K562 (cell line): ENCODE data around the gene CSNK1A1L. TPM values are rescaled to one million over a fixed set of nuclear protein-coding genes. Genes with fewer than 3 reads are reported as not detected.

Experiments used
- ATAC-seq: fragments of 200-7000 bp; cut with Tn5 transposase; 3 replicates; pipeline ENCODE4 v1.9.1; 2020; ENCODE audit warnings: moderate library complexity
- BruUV-seq: library from RNA; stranded (reverse); fragments of 400-500 nt; replicated peaks from 2 replicates; lab custom pipeline; 2021; lab: Mats Ljungman, UMichigan
- CTCF ChIA-PET: fragments of 300-600 bp; formaldehyde crosslinking; extraction: SDS; loops from one replicate; lab custom pipeline; 2021; ENCODE audit warnings: low intra/inter-chr PET ratio; lab: Yijun Ruan, JAX
- POLR2A ChIA-PET: fragments of 300-600, 350-650 bp; sonication (Branson Sonifier 250); formaldehyde crosslinking; extraction: SDS; loops from one replicate; lab custom pipeline; 2021; ENCODE audit warnings: antibody characterized with exemption, inconsistent platforms; lab: Yijun Ruan, JAX
- DNase-seq, 4 experiments: peaks; one replicate each; pipeline versions ENCODE4 v3.0.0 to v3.0.0-alpha.2; 2011 to 2018; ENCODE audit warnings: low spot score in 3 of 4, mixed read lengths in 3 of 4; ENCODE audit errors: extremely low read depth in 1 of 4
- FAIRE-seq: peaks from 2 replicates; lab custom pipeline; 2011; peaks lifted over from hg19 to GRCh38; lab: Jason Lieb, UNC
- H2AFZ ChIP-seq: 2 replicates; pipeline ENCODE4 v1.6.0; 2011; ENCODE audit warnings: low read depth, low read length, control low read depth, inconsistent platforms
- H3K27ac ChIP-seq: fragments of 200-600 bp; 3 replicates; pipeline ENCODE4 v1.8.0; 2011; ENCODE audit warnings: low read depth, mild to moderate bottlenecking, control low read depth, inconsistent platforms, low read length, moderate library complexity, mixed read lengths; ENCODE audit errors: extremely low read depth
- H3K27me3 ChIP-seq, 2 experiments: fragments of 300-600 bp in 1 of 2; 2 replicates in 1 of 2; 3 replicates in 1 of 2; pipeline versions ENCODE4 v1.6.0 to v1.8.0; 2011; ENCODE audit warnings: inconsistent platforms in 2 of 2, low read length in 2 of 2, mild to moderate bottlenecking in 1 of 2, mixed read lengths in 1 of 2, moderate library complexity in 1 of 2; ENCODE audit not compliant: control insufficient read depth in 2 of 2, insufficient read depth in 2 of 2
- H3K36me3 ChIP-seq: fragments of 300-600 bp; 3 replicates; pipeline ENCODE4 v1.8.0; 2011; ENCODE audit warnings: mild to moderate bottlenecking, low read length, inconsistent platforms; ENCODE audit not compliant: control insufficient read depth, insufficient read depth
- H3K4me1 ChIP-seq, 2 experiments: fragments of 200-600 bp in 1 of 2; replicated peaks in 1 of 2; 2 replicates in 1 of 2; 3 replicates in 1 of 2; pipeline versions ENCODE4 v1.5.1 to v1.8.0; 2011; ENCODE audit warnings: inconsistent platforms in 2 of 2, low read length in 2 of 2, mild to moderate bottlenecking in 1 of 2, mixed read lengths in 1 of 2, moderate library complexity in 1 of 2; ENCODE audit not compliant: control insufficient read depth in 2 of 2, insufficient read depth in 2 of 2
- H3K4me2 ChIP-seq: 2 replicates; pipeline ENCODE4 v1.6.1; 2011; ENCODE audit warnings: low read length, control low read depth, inconsistent platforms, mixed read lengths; ENCODE audit not compliant: insufficient read depth
- H3K4me3 ChIP-seq: fragments of 200-600 bp; sonication (generic), shearing (Covaris generic); 2 replicates; pipeline ENCODE4 v1.5.1; 2016; ENCODE audit warnings: control low read depth, inconsistent platforms
- H3K79me2 ChIP-seq: fragments of 200-600 bp; 3 replicates; pipeline ENCODE4 v1.8.0; 2011; ENCODE audit warnings: low read length, inconsistent platforms; ENCODE audit not compliant: control insufficient read depth, insufficient read depth
- H3K9ac ChIP-seq, 2 experiments: 2 replicates each; pipeline versions ENCODE4 v1.6.0 to v1.6.1; 2011; ENCODE audit warnings: low read depth in 2 of 2, low read length in 2 of 2, control low read depth in 1 of 2, inconsistent platforms in 1 of 2, mild to moderate bottlenecking in 1 of 2, mixed read lengths in 1 of 2; ENCODE audit not compliant: insufficient read depth in 1 of 2
- H3K9me1 ChIP-seq: one replicate; pipeline ENCODE4 v1.6.0; 2011; ENCODE audit warnings: inconsistent platforms, mild to moderate bottlenecking, low read length, moderate library complexity; ENCODE audit not compliant: control insufficient read depth, insufficient read depth
- H3K9me3 ChIP-seq: replicated peaks from 2 replicates; pipeline ENCODE4 v1.5.1; 2011; ENCODE audit warnings: low read depth, low read length, inconsistent platforms; ENCODE audit not compliant: control insufficient read depth, insufficient read depth
- H4K20me1 ChIP-seq: replicated peaks from 2 replicates; pipeline ENCODE4 v1.6.1; 2011; ENCODE audit warnings: low read length, inconsistent platforms, mixed read lengths; ENCODE audit not compliant: control insufficient read depth, insufficient read depth
- FOS ChIP-seq: IDR thresholded peaks from 3 replicates; pipeline ENCODE4 v1.6.1; 2011; ENCODE audit not compliant: insufficient read length; ENCODE audit errors: extremely low read depth
- KDM4B ChIP-seq, 2 experiments: fragments of 450-650 bp in 1 of 2; sonication (generic) in 1 of 2; IDR thresholded peaks; 2 replicates each; pipeline ENCODE4 v1.6.1; 2016 to 2017; ENCODE audit warnings: borderline replicate concordance in 2 of 2, antibody characterized with exemption in 1 of 2, low read depth in 1 of 2, mild to moderate bottlenecking in 1 of 2
- NFIC ChIP-seq: fragments of 450-650 bp; IDR thresholded peaks from 2 replicates; pipeline ENCODE4 v1.6.1; 2017; ENCODE audit warnings: mild to moderate bottlenecking, inconsistent platforms
- RAD21 ChIP-seq, 2 experiments: fragments of 250-450 bp in 1 of 2; fragments of 450-650 bp in 1 of 2; sonication (Bioruptor Pico) in 1 of 2; formaldehyde crosslinking in 1 of 2; IDR thresholded peaks in 1 of 2; conservative IDR thresholded peaks in 1 of 2; 2 replicates each; pipeline versions ENCODE4 v1.4.0 to v1.8.0; 2020 to 2022; ENCODE audit warnings: mild to moderate bottlenecking in 2 of 2, moderate library complexity in 1 of 2
- ZNF780A ChIP-seq: fragments of 250-450 bp; sonication (Bioruptor Pico); IDR thresholded peaks from 2 replicates; pipeline ENCODE4 v1.5.0; 2021; ENCODE audit warnings: mild to moderate bottlenecking
- WGBS: fragments of 100-300 bp; shearing (Covaris generic); methylation state at CpG from one replicate; pipeline ENCODE4 v1.1.6; 2016; ENCODE audit warnings: low coverage, mixed read lengths; ENCODE audit not compliant: insufficient coverage; ENCODE audit errors: missing lambda C conversion rate; 5-methylcytosine and 5-hydroxymethylcytosine counted together
- in situ Hi-C: fragments of 300-500 bp; cut with MboI; formaldehyde crosslinking; loops from 4 replicates; pipeline ENCODE4 v1.15.0; 2018; ENCODE audit warnings: inconsistent platforms, mixed read lengths
- intact Hi-C: fragments of 100-400 bp; cut with micrococcal nuclease; formaldehyde crosslinking; loops from 2 replicates; pipeline ENCODE4 v1.14.2; 2022
- polyA plus RNA-seq, 8 experiments: library from polyadenylated mRNA; depleted of rRNA in 4 of 8; stranded (reverse) in 5 of 8; unstranded in 3 of 8; fragments of >200 nt; fragmentation: Nextera tagmentation in 2 of 8; fragmentation: Illumina TruSeq in 1 of 8; extraction: Ambion mirVana in 2 of 8; extraction: Trizol in 1 of 8; gene quantifications; 2 replicates each; pipeline versions ENCODE4 v1.2.1 to v1.2.3, GENCODE V29; 2011 to 2014; ENCODE audit warnings: inconsistent platforms in 1 of 8, missing spikeins in 1 of 8
- total RNA-seq, 7 experiments: library from RNA; depleted of rRNA in 6 of 7; stranded (reverse); fragments of >200 nt in 6 of 7; fragmentation: Illumina TruSeq in 2 of 7; extraction: Trizol in 2 of 7; gene quantifications; 2 replicates each; pipeline versions ENCODE4 v1.2.1 to v1.2.3, GENCODE V29; 2011 to 2021; ENCODE audit warnings: low replicate concordance in 1 of 7
- TF ChIP-seq, protein P1 (sequence below): fragments of 250-450 bp; sonication (Bioruptor Pico); IDR thresholded peaks from 2 replicates; pipeline ENCODE4 v1.8.0; 2022; ENCODE audit warnings: moderate library complexity, mild to moderate bottlenecking, inconsistent platforms
- TF ChIP-seq, protein P2 (sequence below): fragments of 250-450 bp; sonication (Bioruptor Pico); IDR thresholded peaks from 2 replicates; pipeline ENCODE4 v1.4.0; 2020; ENCODE audit warnings: borderline replicate concordance
- TF ChIP-seq, protein P3 (sequence below): fragments of 450-650 bp; IDR thresholded peaks from 2 replicates; pipeline ENCODE4 v1.6.1; 2016; ENCODE audit warnings: mild to moderate bottlenecking, moderate library complexity

Gene CSNK1A1L
- total and polyA plus RNA-seq, 9 of the 15 experiments (the other 6 are each of a cell fraction or from before 2014, with no cell fraction given): not detected

DNA sequence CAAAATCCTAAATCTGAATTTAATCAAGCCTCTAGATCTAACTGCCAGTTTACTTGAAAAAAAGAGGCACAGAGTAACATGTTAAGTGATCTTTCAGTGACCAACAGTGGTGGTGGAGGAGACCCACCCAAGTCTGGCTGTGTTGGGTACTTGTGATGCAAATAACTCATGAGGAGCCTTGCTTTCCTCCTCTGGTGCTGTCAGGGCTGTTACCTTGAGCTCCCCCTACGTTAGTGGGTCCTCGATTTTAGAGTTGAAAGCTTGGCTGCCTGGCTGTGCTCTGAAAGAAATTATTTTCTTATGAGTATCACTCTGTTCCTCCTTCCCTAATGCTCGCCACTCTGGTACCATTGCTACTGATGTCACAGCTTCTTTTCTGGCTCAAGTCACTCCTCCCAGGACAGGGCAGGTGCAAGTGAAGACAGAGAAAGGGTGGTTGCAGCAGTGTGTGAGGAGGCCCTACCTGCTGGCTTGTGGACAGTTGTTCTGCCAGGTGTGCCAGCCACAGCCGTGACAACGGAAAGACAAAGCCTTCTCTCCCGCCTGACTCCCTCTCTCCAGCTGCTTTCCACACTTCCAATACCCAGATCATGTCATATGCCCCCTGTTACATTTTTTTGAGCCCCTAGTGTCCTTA, 39.5 kb downstream of the CSNK1A1L start:
- DNase-seq (no peak), ATAC-seq (no peak), FAIRE-seq (no peak)
- no peak overlapping the region for H2AFZ ChIP-seq
- H3K4me3 ChIP-seq: no peak overlapping the region
- POLR2A ChIA-PET: no interaction called here
- in situ Hi-C loops: no loop called here
- H3K36me3 ChIP-seq: no peaks in the 10 kb centered on the region
- TF ChIP-seq, protein P1, sequence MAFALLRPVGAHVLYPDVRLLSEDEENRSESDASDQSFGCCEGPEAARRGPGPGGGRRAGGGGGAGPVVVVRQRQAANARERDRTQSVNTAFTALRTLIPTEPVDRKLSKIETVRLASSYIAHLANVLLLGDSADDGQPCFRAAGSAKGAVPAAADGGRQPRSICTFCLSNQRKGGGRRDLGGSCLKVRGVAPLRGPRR (CRISPR knock-in tag): no peak
- TF ChIP-seq RAD21 (CRISPR knock-in tag; conservative IDR thresholded peaks at IDR 0.05 in 1 of 2, IDR thresholded peaks at IDR 0.05 in 1 of 2) (no peak), NFIC (no peak), KDM4B (IDR thresholded peaks at IDR 0.05; ENCODE audit: borderline replicate concordance in 2 of 2, low read depth in 1 of 2) (no peak), ZNF780A (CRISPR knock-in tag) (no peak), FOS (no peak)
- TF ChIP-seq, protein P2, sequence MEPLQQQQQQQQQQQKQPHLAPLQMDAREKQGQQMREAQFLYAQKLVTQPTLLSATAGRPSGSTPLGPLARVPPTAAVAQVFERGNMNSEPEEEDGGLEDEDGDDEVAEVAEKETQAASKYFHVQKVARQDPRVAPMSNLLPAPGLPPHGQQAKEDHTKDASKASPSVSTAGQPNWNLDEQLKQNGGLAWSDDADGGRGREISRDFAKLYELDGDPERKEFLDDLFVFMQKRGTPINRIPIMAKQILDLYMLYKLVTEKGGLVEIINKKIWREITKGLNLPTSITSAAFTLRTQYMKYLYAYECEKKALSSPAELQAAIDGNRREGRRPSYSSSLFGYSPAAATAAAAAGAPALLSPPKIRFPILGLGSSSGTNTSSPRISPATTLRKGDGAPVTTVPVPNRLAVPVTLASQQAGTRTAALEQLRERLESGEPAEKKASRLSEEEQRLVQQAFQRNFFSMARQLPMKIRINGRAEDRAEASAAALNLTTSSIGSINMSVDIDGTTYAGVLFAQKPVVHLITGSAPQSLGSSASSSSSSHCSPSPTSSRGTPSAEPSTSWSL (CRISPR knock-in tag): no peak
- TF ChIP-seq, protein P3, sequence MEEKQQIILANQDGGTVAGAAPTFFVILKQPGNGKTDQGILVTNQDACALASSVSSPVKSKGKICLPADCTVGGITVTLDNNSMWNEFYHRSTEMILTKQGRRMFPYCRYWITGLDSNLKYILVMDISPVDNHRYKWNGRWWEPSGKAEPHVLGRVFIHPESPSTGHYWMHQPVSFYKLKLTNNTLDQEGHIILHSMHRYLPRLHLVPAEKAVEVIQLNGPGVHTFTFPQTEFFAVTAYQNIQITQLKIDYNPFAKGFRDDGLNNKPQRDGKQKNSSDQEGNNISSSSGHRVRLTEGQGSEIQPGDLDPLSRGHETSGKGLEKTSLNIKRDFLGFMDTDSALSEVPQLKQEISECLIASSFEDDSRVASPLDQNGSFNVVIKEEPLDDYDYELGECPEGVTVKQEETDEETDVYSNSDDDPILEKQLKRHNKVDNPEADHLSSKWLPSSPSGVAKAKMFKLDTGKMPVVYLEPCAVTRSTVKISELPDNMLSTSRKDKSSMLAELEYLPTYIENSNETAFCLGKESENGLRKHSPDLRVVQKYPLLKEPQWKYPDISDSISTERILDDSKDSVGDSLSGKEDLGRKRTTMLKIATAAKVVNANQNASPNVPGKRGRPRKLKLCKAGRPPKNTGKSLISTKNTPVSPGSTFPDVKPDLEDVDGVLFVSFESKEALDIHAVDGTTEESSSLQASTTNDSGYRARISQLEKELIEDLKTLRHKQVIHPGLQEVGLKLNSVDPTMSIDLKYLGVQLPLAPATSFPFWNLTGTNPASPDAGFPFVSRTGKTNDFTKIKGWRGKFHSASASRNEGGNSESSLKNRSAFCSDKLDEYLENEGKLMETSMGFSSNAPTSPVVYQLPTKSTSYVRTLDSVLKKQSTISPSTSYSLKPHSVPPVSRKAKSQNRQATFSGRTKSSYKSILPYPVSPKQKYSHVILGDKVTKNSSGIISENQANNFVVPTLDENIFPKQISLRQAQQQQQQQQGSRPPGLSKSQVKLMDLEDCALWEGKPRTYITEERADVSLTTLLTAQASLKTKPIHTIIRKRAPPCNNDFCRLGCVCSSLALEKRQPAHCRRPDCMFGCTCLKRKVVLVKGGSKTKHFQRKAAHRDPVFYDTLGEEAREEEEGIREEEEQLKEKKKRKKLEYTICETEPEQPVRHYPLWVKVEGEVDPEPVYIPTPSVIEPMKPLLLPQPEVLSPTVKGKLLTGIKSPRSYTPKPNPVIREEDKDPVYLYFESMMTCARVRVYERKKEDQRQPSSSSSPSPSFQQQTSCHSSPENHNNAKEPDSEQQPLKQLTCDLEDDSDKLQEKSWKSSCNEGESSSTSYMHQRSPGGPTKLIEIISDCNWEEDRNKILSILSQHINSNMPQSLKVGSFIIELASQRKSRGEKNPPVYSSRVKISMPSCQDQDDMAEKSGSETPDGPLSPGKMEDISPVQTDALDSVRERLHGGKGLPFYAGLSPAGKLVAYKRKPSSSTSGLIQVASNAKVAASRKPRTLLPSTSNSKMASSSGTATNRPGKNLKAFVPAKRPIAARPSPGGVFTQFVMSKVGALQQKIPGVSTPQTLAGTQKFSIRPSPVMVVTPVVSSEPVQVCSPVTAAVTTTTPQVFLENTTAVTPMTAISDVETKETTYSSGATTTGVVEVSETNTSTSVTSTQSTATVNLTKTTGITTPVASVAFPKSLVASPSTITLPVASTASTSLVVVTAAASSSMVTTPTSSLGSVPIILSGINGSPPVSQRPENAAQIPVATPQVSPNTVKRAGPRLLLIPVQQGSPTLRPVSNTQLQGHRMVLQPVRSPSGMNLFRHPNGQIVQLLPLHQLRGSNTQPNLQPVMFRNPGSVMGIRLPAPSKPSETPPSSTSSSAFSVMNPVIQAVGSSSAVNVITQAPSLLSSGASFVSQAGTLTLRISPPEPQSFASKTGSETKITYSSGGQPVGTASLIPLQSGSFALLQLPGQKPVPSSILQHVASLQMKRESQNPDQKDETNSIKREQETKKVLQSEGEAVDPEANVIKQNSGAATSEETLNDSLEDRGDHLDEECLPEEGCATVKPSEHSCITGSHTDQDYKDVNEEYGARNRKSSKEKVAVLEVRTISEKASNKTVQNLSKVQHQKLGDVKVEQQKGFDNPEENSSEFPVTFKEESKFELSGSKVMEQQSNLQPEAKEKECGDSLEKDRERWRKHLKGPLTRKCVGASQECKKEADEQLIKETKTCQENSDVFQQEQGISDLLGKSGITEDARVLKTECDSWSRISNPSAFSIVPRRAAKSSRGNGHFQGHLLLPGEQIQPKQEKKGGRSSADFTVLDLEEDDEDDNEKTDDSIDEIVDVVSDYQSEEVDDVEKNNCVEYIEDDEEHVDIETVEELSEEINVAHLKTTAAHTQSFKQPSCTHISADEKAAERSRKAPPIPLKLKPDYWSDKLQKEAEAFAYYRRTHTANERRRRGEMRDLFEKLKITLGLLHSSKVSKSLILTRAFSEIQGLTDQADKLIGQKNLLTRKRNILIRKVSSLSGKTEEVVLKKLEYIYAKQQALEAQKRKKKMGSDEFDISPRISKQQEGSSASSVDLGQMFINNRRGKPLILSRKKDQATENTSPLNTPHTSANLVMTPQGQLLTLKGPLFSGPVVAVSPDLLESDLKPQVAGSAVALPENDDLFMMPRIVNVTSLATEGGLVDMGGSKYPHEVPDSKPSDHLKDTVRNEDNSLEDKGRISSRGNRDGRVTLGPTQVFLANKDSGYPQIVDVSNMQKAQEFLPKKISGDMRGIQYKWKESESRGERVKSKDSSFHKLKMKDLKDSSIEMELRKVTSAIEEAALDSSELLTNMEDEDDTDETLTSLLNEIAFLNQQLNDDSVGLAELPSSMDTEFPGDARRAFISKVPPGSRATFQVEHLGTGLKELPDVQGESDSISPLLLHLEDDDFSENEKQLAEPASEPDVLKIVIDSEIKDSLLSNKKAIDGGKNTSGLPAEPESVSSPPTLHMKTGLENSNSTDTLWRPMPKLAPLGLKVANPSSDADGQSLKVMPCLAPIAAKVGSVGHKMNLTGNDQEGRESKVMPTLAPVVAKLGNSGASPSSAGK: no peak
- H4K20me1 ChIP-seq: no peaks in the 10 kb centered on the region
- no peaks in the 10 kb centered on the region for H3K9me1 ChIP-seq
- CTCF ChIA-PET: no interaction called here
- H3K4me1 ChIP-seq: peaks cover 0 to 9% of the 10 kb centered on the region in 2 experiments; a peak in 2 of 5 replicates
- no peak overlapping the region for H3K27ac ChIP-seq
- 4% methylated on average over 4 of the region's 6 CpGs for WGBS
- no TSS peak for BruUV-seq
- H3K9me3 ChIP-seq: no peaks in the 10 kb centered on the region
- no peak overlapping the region for H3K4me2 ChIP-seq
- no peak overlapping the region for H3K9ac ChIP-seq
- H3K79me2 ChIP-seq: no peaks in the 10 kb centered on the region
- intact Hi-C loops: loop anchor here (5.0 kb wide), 1 partner anchor 644 kb away; no protein-coding TSS in a partner anchor
- H3K27me3 ChIP-seq: peaks cover 0 to 18% of the 10 kb centered on the region in 2 experiments; a peak in 2 of 5 replicates
